GM21367 (cell line): ENCODE results near the gene NOP10.

Experiments used
- ATAC-seq: cut with Tn5 transposase; IDR thresholded peaks from one replicate; pipeline ENCODE4 v1.9.1; 2021; ENCODE audit not compliant: unreplicated experiment

Gene NOP10

GRCh38 chr15:34332553-34333120 is 10.3 kb downstream of the NOP10 start:
- no peak for ATAC-seq

GRCh38 chr15:34331809-34332208 is 11.1 kb downstream of the NOP10 start:
- ATAC-seq, result no peak

GRCh38 chr15:34330279-34330678 is 12.7 kb downstream of the NOP10 start:
- ATAC-seq, result no peak

GRCh38 chr15:34329006-34329405 is 13.9 kb downstream of the NOP10 start:
- ATAC-seq, result no peak

GRCh38 chr15:34327906-34328305 is 15.0 kb downstream of the NOP10 start:
- no peak for ATAC-seq

- no peak for ATAC-seq
These were observed 17.6 kb downstream of the NOP10 start for GRCh38 chr15:34325368-34325767.

- no peak for ATAC-seq
These were observed 18.0 kb downstream of the NOP10 start for GRCh38 chr15:34324933-34325332.

- ATAC-seq, result no peak
These were observed 19.7 kb downstream of the NOP10 start for GRCh38 chr15:34323217-34323616.

- ATAC-seq, result peak; percentile 61
These were observed 24.5 kb downstream of the NOP10 start for GRCh38 chr15:34318277-34319079.

GRCh38 chr15:34314491-34315490 is 28.1 kb downstream of the NOP10 start:
- ATAC-seq, result no peak

- ATAC-seq, result no peak
These were observed 31.4 kb downstream of the NOP10 start for GRCh38 chr15:34311563-34311962.

- no peak for ATAC-seq
These were observed 38.3 kb downstream of the NOP10 start for GRCh38 chr15:34304613-34305012.

- ATAC-seq, result no peak
These were observed 41.9 kb downstream of the NOP10 start for GRCh38 chr15:34301058-34301457.

GRCh38 chr15:34297059-34297458 is 45.9 kb downstream of the NOP10 start:
- no peak for ATAC-seq

- no peak for ATAC-seq
These were observed 50.3 kb downstream of the NOP10 start for GRCh38 chr15:34292621-34293020.
